PC-3 (cell line): ENCODE data around the gene EIF4ENIF1. TPM values are rescaled to one million over a fixed set of nuclear protein-coding genes. Genes with fewer than 3 reads are reported as not detected.

Experiments
- ATAC-seq: fragments of 200-7000 bp; cut with Tn5 transposase; 2 replicates; pipeline ENCODE4 v1.9.1; 2020; ENCODE audit warnings: mild to moderate bottlenecking, moderate library complexity
- BruUV-seq: library from RNA; stranded (reverse); fragments of 400-500 nt; replicated peaks from 2 replicates; lab custom pipeline; 2021; lab: Mats Ljungman, UMichigan
- CTCF ChIA-PET: fragments of 300-600 bp; sonication (Branson Sonifier 250); formaldehyde crosslinking; loops from one replicate; lab custom pipeline; 2022; ENCODE audit warnings: antibody characterized with exemption; lab: Charles Lee
- POLR2A ChIA-PET: fragments of 300-600 bp; sonication (Branson Sonifier 250); formaldehyde crosslinking; loops from one replicate; lab custom pipeline; 2022; ENCODE audit warnings: antibody characterized with exemption; ENCODE audit not compliant: unreplicated experiment; lab: Charles Lee
- DNase-seq: peaks from one replicate; pipeline ENCODE4 v3.0.0-alpha.2; 2015
- H2AFZ ChIP-seq: fragments of 300-600 bp; sonication (generic); 2 replicates; pipeline ENCODE4 v1.6.0; 2016; ENCODE audit warnings: antibody characterized with exemption, low read length
- H3F3A ChIP-seq: fragments of 300-600 bp; sonication (generic); one replicate; pipeline ENCODE4 v1.6.0; 2017; ENCODE audit warnings: antibody characterized with exemption, low read length, control low read depth, mild to moderate bottlenecking; ENCODE audit not compliant: unreplicated experiment
- H3K27ac ChIP-seq: fragments of 300-600 bp; sonication (generic); 2 replicates; pipeline ENCODE4 v1.5.1; 2016; ENCODE audit warnings: mild to moderate bottlenecking, low read length
- H3K27me3 ChIP-seq: fragments of 300-600 bp; sonication (generic); 2 replicates; pipeline ENCODE4 v1.6.1; 2016; ENCODE audit warnings: low read length, mixed read lengths
- H3K36me3 ChIP-seq: fragments of 300-600 bp; sonication (generic); 2 replicates; pipeline ENCODE4 v1.6.1; 2016; ENCODE audit warnings: low read depth, mixed run types, low read length, mixed read lengths
- H3K4me1 ChIP-seq: fragments of 300-600 bp; sonication (generic); 2 replicates; pipeline ENCODE4 v1.5.1; 2016; ENCODE audit warnings: low read length; ENCODE audit not compliant: insufficient read depth
- H3K4me2 ChIP-seq: fragments of 300-600 bp; sonication (generic); 2 replicates; pipeline ENCODE4 v1.6.0; 2016; ENCODE audit warnings: low read length
- H3K4me3 ChIP-seq: fragments of 300-600 bp; sonication (generic); 2 replicates; pipeline ENCODE4 v1.5.1; 2016; ENCODE audit warnings: mild to moderate bottlenecking, low read length, mixed read lengths
- H3K79me2 ChIP-seq: fragments of 300-600 bp; sonication (generic); 2 replicates; pipeline ENCODE4 v1.6.1; 2017; ENCODE audit warnings: low read length, mixed read lengths
- H3K9ac ChIP-seq: fragments of 300-600 bp; sonication (generic); 2 replicates; pipeline ENCODE4 v1.6.0; 2016; ENCODE audit warnings: mild to moderate bottlenecking, low read length
- H3K9me2 ChIP-seq: fragments of 300-600 bp; sonication (generic); replicated peaks from 2 replicates; pipeline ENCODE4 v1.6.1; 2016; ENCODE audit warnings: mixed run types, low read length, mixed read lengths
- H3K9me3 ChIP-seq: fragments of 300-600 bp; sonication (generic); 2 replicates; pipeline ENCODE4 v1.6.1; 2016; ENCODE audit warnings: low read length, mixed read lengths
- H4K20me1 ChIP-seq: fragments of 300-600 bp; sonication (generic); 2 replicates; pipeline ENCODE4 v1.6.1; 2016; ENCODE audit warnings: low read length, mixed read lengths
- EZH2 ChIP-seq: fragments of 300-600 bp; sonication (generic); IDR thresholded peaks from one replicate; pipeline ENCODE4 v1.6.1; 2017; ENCODE audit warnings: antibody characterized with exemption, mild to moderate bottlenecking, low read length; ENCODE audit not compliant: unreplicated experiment
- EZH2phosphoT487 ChIP-seq: fragments of 300-600 bp; sonication (generic); IDR thresholded peaks from 2 replicates; pipeline ENCODE4 v1.6.1; 2018; ENCODE audit warnings: mild to moderate bottlenecking, antibody characterized with exemption, low read length, borderline replicate concordance
- intact Hi-C: fragments of 100-400 bp; cut with micrococcal nuclease; formaldehyde crosslinking; loops from 2 replicates; pipeline ENCODE4 v1.9.0; 2023
- total RNA-seq: library from RNA; depleted of rRNA; stranded (reverse); fragments of >200 nt; gene quantifications from 2 replicates; pipeline ENCODE4 v1.2.3, GENCODE V29; 2014
- TF ChIP-seq, protein P1 (sequence below): fragments of 300-600 bp; sonication (generic); conservative IDR thresholded peaks from 2 replicates; pipeline ENCODE4 v1.5.1; 2017; ENCODE audit warnings: antibody characterized with exemption, low read depth, mild to moderate bottlenecking, low read length

Gene EIF4ENIF1
- total RNA-seq, 1 experiment from 2014 or later, result 5.3 TPM

DNA sequence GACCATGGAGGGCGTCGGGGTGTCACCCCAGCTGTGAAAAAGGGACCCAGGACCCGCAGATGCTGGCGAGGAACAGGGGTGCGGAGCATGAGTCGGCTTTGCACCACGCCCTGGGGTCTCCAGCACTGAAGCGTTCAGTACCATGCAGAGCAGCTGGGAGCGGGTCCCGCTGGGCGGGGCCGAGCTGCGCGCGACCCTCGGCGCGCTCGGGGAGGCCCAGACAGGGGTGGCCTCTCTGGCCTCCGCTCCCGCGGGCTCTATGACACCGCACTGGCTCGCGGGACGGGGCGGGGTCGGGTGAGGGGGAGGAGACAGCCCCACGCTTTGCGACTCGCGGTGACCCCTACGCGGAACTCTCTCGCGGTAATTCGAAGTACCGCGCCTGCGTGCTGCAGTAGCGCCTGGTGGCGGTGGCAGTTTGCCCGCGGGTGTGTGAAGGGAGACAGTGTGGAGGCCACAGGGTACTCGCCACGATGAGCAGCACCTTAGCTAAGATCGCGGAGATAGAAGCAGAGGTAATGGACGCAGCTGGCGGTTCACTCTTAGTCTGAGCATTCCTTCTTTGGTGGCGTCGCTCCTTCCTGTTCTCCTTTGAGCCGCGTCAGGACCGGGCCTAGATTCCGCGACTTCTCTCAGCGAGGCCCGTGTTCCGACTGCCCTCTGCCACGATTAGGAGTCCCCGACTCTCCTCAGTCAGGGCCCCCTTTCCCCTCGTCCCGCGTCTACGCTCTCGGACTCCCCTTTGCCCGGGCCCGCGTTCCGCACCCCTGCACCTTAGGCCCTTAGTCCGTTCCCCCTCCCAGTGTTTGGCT lies 90.2 kb downstream of the EIF4ENIF1 start, which contains the start of gene DRG1:
TSS of gene DRG1 (plus strand) at position 394 of the 812 bp plus-strand sequence. CDS start at position 474, 80 bp downstream.
- Histone ChIP-seq H3K9ac (peak within 1 kb of the TSS; percentile 98), H4K20me1 (no peaks in the 10 kb centered on the region), H3K4me2 (peak within 1 kb of the TSS; percentile 90), H3K27ac (peak within 1 kb of the TSS; percentile 39), H3F3A (no peaks in the 10 kb centered on the region), H3K9me2 (no peaks in the 10 kb centered on the region), H3K36me3 (peaks cover 7% of the 10 kb centered on the region; the same call in 1 of the 2 replicates), H3K79me2 (peaks cover 37% of the 10 kb centered on the region), H3K9me3 (no peaks in the 10 kb centered on the region), H2AFZ (peak within 1 kb of the TSS; percentile 98), H3K27me3 (no peaks in the 10 kb centered on the region), H3K4me3 (peak within 1 kb of the TSS; percentile 83), H3K4me1 (peaks cover 5% of the 10 kb centered on the region; the same call in 1 of the 2 replicates)
- POLR2A ChIA-PET, result interaction anchor here (0.5 kb wide), 1 partner anchor 272 kb away, joined by 7 read pairs; no protein-coding TSS in a partner anchor
- BruUV-seq, result TSS peak; percentile 73
- intact Hi-C loops, result loop anchor here (1.0 kb wide), 1 partner anchor 54 kb away; no protein-coding TSS in a partner anchor
- DNase-seq (peak; percentile 93), ATAC-seq (peak; percentile 99)
- CTCF ChIA-PET, result no interaction called here
- TF ChIP-seq EZH2phosphoT487 (no peak), EZH2 (no peak)
- TF ChIP-seq, protein P1, sequence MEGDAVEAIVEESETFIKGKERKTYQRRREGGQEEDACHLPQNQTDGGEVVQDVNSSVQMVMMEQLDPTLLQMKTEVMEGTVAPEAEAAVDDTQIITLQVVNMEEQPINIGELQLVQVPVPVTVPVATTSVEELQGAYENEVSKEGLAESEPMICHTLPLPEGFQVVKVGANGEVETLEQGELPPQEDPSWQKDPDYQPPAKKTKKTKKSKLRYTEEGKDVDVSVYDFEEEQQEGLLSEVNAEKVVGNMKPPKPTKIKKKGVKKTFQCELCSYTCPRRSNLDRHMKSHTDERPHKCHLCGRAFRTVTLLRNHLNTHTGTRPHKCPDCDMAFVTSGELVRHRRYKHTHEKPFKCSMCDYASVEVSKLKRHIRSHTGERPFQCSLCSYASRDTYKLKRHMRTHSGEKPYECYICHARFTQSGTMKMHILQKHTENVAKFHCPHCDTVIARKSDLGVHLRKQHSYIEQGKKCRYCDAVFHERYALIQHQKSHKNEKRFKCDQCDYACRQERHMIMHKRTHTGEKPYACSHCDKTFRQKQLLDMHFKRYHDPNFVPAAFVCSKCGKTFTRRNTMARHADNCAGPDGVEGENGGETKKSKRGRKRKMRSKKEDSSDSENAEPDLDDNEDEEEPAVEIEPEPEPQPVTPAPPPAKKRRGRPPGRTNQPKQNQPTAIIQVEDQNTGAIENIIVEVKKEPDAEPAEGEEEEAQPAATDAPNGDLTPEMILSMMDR, result no peak

- no peak for ATAC-seq
- no peaks in the 10 kb centered on the region for H3K9me2 ChIP-seq
- peaks cover 5% of the 10 kb centered on the region; the same call in 1 of the 2 replicates for H3K4me1 ChIP-seq
- intact Hi-C loops, result no loop called here
- no peaks in the 10 kb centered on the region for H4K20me1 ChIP-seq
- H3K9ac ChIP-seq, result no peak overlapping the region
- no peak overlapping the region for H3K4me3 ChIP-seq
- BruUV-seq, result no TSS peak
- H3K9me3 ChIP-seq, result no peaks in the 10 kb centered on the region
- no peak overlapping the region for H2AFZ ChIP-seq
- no peak overlapping the region for H3K4me2 ChIP-seq
- H3K27me3 ChIP-seq, result no peaks in the 10 kb centered on the region
- H3K27ac ChIP-seq, result no peak overlapping the region
- ChIA-PET CTCF (no interaction called here), POLR2A (no interaction called here)
- DNase-seq, result no peak
- H3K79me2 ChIP-seq, result peaks cover 37% of the 10 kb centered on the region
- TF ChIP-seq, protein P1, result no peak
- TF ChIP-seq EZH2, result no peak
- TF ChIP-seq EZH2phosphoT487, result no peak
- no peaks in the 10 kb centered on the region for H3F3A ChIP-seq
- peaks cover 7% of the 10 kb centered on the region; the same call in 1 of the 2 replicates for H3K36me3 ChIP-seq
These were observed 91.4 kb downstream of the EIF4ENIF1 start for GRCh38 chr22:31398231-31398630.

- no peaks in the 10 kb centered on the region for H3K79me2 ChIP-seq
- no peaks in the 10 kb centered on the region for H4K20me1 ChIP-seq
- H3K27ac ChIP-seq, result no peak overlapping the region
- DNase-seq, result no peak
- no peaks in the 10 kb centered on the region for H3K36me3 ChIP-seq
- H3K4me1 ChIP-seq, result peaks cover 5% of the 10 kb centered on the region; the same call in 1 of the 2 replicates
- ChIA-PET CTCF (no interaction called here), POLR2A (no interaction called here)
- H3K4me3 ChIP-seq, result no peak overlapping the region
- no peak overlapping the region for H3K4me2 ChIP-seq
- intact Hi-C loops, result no loop called here
- TF ChIP-seq EZH2 (no peak), EZH2phosphoT487 (no peak)
- TF ChIP-seq, protein P1, result no peak
- H3F3A ChIP-seq, result no peaks in the 10 kb centered on the region
- H3K9me3 ChIP-seq, result no peaks in the 10 kb centered on the region
- H2AFZ ChIP-seq, result no peak overlapping the region
- no peaks in the 10 kb centered on the region for H3K27me3 ChIP-seq
- BruUV-seq, result no TSS peak
- no peak for ATAC-seq
- no peak overlapping the region for H3K9ac ChIP-seq
- H3K9me2 ChIP-seq, result no peaks in the 10 kb centered on the region
These were observed 95.3 kb downstream of the EIF4ENIF1 start for GRCh38 chr22:31394326-31394725.
